ENCODE measurements around the gene ZNF639. TPM values are rescaled to one million over a fixed set of nuclear protein-coding genes. Genes with fewer than 3 reads are reported as not detected.

The ZNF639 gene
- total and polyA plus RNA-seq, 2 experiments from 2014 or later = 33.6 to 62.8 TPM

DNA sequence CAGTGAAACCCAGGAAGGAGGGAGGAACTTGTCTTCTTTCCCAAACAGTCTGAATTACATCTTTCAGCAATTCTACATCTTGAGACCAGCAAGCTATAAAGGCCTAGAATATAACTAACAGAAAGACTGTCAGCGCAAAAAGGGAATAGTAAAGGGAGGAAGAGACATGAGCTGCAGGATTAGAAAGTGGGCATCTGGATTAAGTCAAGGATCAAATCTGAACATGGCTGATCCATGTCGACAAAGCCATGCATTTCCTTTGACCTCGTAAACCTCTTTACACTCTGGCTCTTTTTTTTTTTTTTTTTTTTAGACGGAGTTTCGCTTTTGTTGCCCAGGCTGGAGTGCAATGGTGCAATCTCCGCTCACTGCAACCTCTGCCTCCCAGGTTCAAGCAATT is 36.5 kb upstream of the ZNF639 start:
- no peaks in the 10 kb centered on the region for H4K20me1 ChIP-seq (replicated peaks; ENCODE audit: insufficient read depth)
- H3K9me2 ChIP-seq (ENCODE audit: insufficient read depth) = no peaks in the 10 kb centered on the region
- Mint-ChIP-seq H3K4me3 (no peak overlapping the region), H3K4me1 (peaks cover 5% of the 10 kb centered on the region; the same call in 2 of the 3 replicates), H3K27ac (no peak overlapping the region), H3K27me3 (ENCODE audit: insufficient read depth, low read depth, poor library complexity) (no peaks in the 10 kb centered on the region), H3K9me3 (no peaks in the 10 kb centered on the region), H3K36me3 (ENCODE audit: low read depth) (no peaks in the 10 kb centered on the region)
- H3K27me3 ChIP-seq (ENCODE audit: insufficient read depth) = no peaks in the 10 kb centered on the region
- H3K36me3 ChIP-seq (ENCODE audit: insufficient read depth) = no peaks in the 10 kb centered on the region
- no peak overlapping the region for H3K27ac ChIP-seq (ENCODE audit: low read depth)
- no peak overlapping the region for H2AFZ ChIP-seq
- no peaks in the 10 kb centered on the region for H3K79me2 ChIP-seq (replicated peaks; ENCODE audit: insufficient read depth)
- ATAC-seq = no peak
- TF ChIP-seq JUNB (IDR thresholded peaks at IDR 0.05; ENCODE audit: unreplicated experiment) = no peak
- TF ChIP-seq NANOG (IDR thresholded peaks at IDR 0.05; ENCODE audit: borderline replicate concordance) = no peak
- TF ChIP-seq ZNF331 (CRISPR knock-in tag; IDR thresholded peaks at IDR 0.05; ENCODE audit: low read depth) = no peak
- no peak for TF ChIP-seq ZNF462 (CRISPR knock-in tag; IDR thresholded peaks at IDR 0.05)
- TF ChIP-seq, protein P1, sequence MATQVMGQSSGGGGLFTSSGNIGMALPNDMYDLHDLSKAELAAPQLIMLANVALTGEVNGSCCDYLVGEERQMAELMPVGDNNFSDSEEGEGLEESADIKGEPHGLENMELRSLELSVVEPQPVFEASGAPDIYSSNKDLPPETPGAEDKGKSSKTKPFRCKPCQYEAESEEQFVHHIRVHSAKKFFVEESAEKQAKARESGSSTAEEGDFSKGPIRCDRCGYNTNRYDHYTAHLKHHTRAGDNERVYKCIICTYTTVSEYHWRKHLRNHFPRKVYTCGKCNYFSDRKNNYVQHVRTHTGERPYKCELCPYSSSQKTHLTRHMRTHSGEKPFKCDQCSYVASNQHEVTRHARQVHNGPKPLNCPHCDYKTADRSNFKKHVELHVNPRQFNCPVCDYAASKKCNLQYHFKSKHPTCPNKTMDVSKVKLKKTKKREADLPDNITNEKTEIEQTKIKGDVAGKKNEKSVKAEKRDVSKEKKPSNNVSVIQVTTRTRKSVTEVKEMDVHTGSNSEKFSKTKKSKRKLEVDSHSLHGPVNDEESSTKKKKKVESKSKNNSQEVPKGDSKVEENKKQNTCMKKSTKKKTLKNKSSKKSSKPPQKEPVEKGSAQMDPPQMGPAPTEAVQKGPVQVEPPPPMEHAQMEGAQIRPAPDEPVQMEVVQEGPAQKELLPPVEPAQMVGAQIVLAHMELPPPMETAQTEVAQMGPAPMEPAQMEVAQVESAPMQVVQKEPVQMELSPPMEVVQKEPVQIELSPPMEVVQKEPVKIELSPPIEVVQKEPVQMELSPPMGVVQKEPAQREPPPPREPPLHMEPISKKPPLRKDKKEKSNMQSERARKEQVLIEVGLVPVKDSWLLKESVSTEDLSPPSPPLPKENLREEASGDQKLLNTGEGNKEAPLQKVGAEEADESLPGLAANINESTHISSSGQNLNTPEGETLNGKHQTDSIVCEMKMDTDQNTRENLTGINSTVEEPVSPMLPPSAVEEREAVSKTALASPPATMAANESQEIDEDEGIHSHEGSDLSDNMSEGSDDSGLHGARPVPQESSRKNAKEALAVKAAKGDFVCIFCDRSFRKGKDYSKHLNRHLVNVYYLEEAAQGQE (IDR thresholded peaks at IDR 0.05; ENCODE audit: unreplicated experiment) = no peak
- no peak for TF ChIP-seq ETS1 (IDR thresholded peaks at IDR 0.05)
- TF ChIP-seq CREB1 (CRISPR knock-in tag; IDR thresholded peaks at IDR 0.05; ENCODE audit: low read depth) = no peak
- no peak for TF ChIP-seq EZH2 (IDR thresholded peaks at IDR 0.05; ENCODE audit: low read depth, unreplicated experiment)
- TF ChIP-seq STAT1 (IDR thresholded peaks at IDR 0.05; ENCODE audit: unreplicated experiment) = no peak
- TF ChIP-seq EZH2phosphoT487 (IDR thresholded peaks at IDR 0.05; ENCODE audit: unreplicated experiment) = no peak
- no peak for TF ChIP-seq POLR2AphosphoS5 (IDR thresholded peaks at IDR 0.05; ENCODE audit: low read depth)
- TF ChIP-seq, protein P2, sequence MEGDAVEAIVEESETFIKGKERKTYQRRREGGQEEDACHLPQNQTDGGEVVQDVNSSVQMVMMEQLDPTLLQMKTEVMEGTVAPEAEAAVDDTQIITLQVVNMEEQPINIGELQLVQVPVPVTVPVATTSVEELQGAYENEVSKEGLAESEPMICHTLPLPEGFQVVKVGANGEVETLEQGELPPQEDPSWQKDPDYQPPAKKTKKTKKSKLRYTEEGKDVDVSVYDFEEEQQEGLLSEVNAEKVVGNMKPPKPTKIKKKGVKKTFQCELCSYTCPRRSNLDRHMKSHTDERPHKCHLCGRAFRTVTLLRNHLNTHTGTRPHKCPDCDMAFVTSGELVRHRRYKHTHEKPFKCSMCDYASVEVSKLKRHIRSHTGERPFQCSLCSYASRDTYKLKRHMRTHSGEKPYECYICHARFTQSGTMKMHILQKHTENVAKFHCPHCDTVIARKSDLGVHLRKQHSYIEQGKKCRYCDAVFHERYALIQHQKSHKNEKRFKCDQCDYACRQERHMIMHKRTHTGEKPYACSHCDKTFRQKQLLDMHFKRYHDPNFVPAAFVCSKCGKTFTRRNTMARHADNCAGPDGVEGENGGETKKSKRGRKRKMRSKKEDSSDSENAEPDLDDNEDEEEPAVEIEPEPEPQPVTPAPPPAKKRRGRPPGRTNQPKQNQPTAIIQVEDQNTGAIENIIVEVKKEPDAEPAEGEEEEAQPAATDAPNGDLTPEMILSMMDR (conservative IDR thresholded peaks at IDR 0.05; ENCODE audit: low read depth in 2 of 2) = no peak
- TF ChIP-seq ZNF114 (CRISPR knock-in tag; IDR thresholded peaks at IDR 0.05) = no peak
- H3K4me1 ChIP-seq (ENCODE audit: insufficient read depth) = no peaks in the 10 kb centered on the region
- H3F3A ChIP-seq (replicated peaks; ENCODE audit: low read depth) = no peaks in the 10 kb centered on the region
- no peak overlapping the region for H3K4me2 ChIP-seq
- H3K4me3 ChIP-seq = no peak overlapping the region
- no peak for DNase-seq (ENCODE audit: low spot score)

Measured in GM23338 (cell line).